ENCODE measurements around the gene MEIKIN.

GRCh38 chr5:131846536-131846935, 98.9 kb downstream of the MEIKIN start:
- TF ChIP-seq POLR2A (IDR thresholded peaks at IDR 0.05; ENCODE audit: control extremely low read depth in 1 of 2, low read depth in 2 of 2, low read length in 2 of 2), result no peak
- no peak for TF ChIP-seq ATF2 (IDR thresholded peaks at IDR 0.05; ENCODE audit: low read length)
- TF ChIP-seq TAF1 (IDR thresholded peaks at IDR 0.05; ENCODE audit: low read depth, low read length), result no peak
- no peak for TF ChIP-seq PHF8 (conservative IDR thresholded peaks at IDR 0.05; ENCODE audit: low read depth, low read length)
- TF ChIP-seq CTCF (IDR thresholded peaks at IDR 0.05; ENCODE audit: control extremely low read depth in 1 of 3, insufficient read depth in 1 of 3, low read depth in 1 of 3, low read length in 3 of 3), result no peak
- no peak for TF ChIP-seq TEAD4 (IDR thresholded peaks at IDR 0.05; ENCODE audit: low read depth, low read length)
- TF ChIP-seq CREB1 (IDR thresholded peaks at IDR 0.05), result no peak
- no peak for TF ChIP-seq BCL11A (IDR thresholded peaks at IDR 0.05; ENCODE audit: low read depth in 2 of 2, low read length in 2 of 2)
- no peak for TF ChIP-seq POLR2AphosphoS5 (IDR thresholded peaks at IDR 0.05; ENCODE audit: low read depth, low read length)
